Inferior parietal cortex (tissue), 1 donor: ENCODE data around the gene NINJ2.
"Not testable (repeated sequence)": the region's sequence is repeated elsewhere in the genome, so short reads cannot be mapped to it uniquely, and the experiment has no call there.

Source experiments
- DNase-seq: peaks from one replicate; pipeline ENCODE4 v3.0.0-alpha.2; 2016; ENCODE audit errors: extremely low spot score

Gene NINJ2

DNA sequence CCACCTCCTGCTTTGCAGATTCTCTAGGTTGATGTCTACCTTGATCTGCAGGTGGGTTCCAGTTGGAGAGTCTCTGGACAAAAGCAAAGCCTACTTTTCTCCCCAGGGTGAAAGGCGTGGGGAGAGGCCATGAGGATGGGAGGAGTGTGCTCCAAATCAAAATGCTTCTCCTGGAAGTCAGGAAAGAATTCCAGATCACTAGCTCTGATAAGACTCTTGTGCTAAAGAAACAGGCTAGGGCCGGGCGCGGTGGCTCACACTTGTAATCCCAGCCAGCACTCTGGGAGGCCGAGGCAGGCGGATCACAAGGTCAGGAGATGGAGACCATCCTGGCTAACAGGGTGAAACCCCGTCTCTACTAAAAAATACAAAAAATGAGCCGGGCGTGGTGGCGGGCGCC lies 21.9 kb downstream of the NINJ2 start:
- DNase-seq = not testable (repeated sequence)

DNA sequence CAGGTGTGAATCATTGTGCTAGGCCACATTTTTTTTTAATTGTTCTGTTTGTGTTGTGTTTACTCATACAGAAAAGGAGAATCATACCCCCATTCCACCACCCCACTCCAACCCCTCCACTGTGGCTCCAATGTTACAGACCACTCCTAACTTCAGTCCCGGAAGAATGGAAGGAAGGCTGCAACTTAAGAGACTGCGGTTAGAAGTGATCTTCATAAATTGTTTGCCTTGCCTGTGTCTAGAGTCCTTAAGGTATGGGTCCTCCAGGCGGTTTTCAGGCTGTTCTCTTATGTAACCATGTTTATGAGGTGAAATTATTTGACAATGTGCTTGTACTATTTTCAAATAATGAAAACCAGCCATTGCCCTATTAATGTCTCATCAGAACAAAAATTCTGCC lies 22.5 kb downstream of the NINJ2 start:
- no peak for DNase-seq

DNA sequence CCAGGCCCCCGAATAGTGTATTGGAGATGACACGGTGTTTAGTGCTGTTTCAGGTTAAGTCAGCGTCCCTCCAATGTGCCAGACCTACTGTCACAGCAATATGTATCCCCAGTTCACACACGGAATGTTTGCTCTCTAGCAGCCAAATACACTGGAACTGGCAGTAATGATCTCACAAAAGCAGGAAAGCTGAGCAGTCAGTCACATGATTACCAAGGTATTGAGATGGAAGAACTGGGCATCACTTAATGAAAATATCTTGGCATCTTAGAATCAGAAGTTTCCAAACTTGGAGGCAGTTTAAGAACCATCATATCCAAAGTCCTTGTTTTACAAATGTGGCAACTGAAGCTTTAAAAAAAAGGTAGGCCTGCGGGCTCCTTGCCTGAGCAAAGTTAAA lies 23.3 kb downstream of the NINJ2 start:
- no peak for DNase-seq

DNA sequence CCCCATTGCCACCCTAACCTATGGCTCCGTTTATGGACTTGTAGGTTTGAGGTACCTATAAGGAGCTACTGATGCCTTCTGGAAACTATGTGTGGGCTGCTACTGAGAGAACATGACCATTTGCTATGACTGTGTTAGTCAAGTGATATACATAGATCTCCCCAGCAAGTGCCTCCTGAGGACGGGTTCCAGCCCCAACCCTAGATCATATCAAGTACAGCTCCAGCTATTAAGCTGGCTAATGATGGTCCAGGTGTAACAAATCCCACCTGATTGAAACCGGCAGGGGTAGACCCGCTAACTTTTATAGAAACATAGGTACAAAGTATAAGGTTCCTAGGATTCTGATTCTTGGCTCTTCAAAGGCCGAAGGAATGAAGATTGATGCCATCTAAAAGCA lies 23.7 kb downstream of the NINJ2 start:
- no peak for DNase-seq

DNA sequence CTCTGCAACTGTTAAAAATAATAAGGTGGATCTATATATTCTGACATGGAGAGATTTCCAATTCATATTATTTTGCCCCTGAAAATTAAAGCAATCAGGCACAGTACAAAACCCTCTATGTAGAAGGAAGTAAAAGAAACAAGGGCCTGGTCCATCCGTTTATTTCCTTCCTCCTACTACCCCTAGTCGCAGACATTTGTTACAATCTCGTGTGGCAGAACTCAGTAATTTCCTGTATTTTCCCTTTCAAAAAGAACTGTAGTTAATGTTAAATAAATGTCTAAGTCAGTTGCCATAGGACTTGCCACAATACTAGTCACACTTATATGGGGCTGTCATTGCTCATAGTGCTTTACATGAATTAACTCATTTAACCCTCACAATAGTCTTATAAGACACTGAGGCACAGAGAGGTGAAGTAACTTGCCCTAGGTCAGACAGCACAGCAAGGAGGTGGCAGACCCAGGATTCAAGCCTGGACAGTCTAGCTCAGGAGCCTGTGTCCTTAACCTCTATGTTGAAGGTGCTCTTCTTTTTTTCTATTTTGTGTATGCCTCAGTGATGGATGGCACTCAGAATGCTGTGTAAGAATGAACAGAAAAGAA lies 24.2 kb downstream of the NINJ2 start:
- DNase-seq = no peak

DNA sequence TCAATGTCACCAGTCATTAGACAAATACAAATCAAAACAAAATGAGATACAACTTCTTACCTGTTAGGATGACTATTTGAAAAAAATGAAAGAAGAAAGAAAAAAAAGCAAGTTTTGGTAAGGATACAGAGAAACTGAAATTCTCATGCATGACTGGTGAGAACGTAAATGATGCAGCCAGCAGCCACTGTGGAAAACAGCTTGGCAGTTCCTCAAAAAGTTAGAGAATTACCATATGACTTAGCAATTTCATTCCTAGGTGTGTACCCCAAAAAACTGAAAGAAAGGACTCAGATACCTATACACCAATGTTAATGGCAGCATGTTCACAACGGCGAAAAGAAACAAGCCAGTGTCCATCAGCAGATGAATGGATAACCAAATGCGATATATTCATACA lies 26.6 kb downstream of the NINJ2 start:
- DNase-seq = no peak

DNA sequence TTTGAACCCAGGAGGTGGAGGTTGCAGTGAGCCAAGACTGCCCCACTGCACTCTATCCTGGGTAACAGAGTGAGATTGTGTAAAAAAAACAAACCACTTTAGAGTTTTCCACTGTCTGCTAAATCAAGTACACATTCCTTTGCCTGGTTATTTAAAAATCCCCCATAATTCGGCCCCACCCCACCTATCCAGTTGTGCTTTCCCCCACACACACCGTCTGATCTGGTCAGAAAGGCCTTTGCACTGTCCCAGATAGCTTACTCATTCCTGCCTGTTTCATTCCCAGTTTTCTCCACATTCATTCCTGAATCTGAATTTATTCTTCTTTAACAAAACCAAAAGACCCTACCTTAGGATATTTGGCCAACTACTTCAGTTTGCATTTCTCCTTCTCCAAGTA lies 29.5 kb downstream of the NINJ2 start:
- DNase-seq = no peak

DNA sequence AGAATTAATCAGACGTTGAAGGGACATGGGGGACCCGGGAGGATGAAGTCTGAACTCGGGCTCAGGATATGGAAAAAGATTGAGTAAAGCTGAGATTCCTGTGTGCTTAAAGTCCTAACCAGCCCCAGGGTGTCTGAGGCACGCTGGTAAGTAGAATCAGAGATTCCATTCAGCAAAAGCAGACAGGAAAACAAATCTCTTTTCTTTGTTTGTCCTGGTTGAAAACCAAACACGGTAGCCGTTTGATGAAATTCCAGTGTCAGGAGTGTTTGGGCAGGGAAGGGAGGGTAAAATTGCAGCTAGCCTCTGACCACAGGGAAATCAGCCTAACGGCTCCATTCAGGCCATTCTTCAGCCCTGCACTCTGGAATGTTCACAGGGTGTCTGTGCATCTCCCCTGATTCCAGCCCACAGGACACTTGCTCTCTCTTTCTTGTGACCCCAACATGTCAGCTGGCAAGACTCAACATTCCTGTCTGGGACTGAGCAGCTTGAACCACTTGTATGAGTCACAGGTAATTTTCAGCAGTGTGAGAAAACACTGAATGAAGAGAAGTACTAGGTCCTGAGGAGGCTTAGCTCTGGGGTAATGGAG lies 31.0 kb downstream of the NINJ2 start:
- DNase-seq = no peak

DNA sequence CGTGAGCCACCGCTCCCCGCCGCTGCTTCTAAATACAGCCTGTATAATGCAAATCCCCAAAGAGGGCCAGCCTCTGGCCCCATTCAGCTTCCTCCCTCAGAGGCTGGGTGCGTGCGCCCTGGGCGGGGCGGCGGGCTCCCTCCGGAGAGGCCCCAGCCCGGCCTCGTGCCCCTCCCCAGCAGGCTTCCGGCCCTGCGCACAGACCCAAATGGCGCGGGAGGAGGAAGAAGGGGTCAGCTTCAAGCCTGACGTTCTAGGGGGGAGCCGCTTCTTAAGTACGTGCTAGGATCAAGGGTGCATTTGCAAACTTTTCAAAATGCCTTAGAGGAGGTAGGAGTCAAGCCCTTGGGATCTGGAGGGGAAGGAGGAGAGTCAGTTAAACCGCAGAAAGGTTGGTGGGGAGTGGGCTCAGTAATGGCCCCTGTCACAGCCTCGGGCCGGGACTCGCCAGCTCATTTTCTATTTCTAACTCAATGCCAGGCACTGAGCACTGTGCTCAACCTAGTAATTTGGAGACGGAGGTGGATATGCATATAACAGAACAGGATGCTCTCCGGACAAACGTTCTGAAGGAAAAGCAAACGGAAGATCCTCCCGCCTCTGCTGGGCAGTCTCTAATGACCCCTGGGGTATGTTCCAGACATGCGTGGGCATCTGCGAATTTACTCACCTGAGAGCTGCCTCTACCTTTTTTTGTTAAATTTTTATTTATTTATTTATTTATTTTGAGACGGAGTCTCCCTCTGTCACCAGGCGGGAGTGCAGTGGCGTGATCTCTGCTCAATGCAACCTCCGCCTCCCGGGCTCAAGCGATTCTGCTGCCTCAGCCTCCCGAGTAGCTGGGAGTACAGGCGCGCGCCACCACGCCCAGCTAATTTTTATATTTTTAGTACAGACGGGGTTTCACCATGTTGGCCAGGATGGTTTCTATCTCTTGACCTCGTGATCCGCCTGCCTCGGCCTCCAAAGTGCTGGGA lies 32.3 kb downstream of the NINJ2 start:
- no peak for DNase-seq

DNA sequence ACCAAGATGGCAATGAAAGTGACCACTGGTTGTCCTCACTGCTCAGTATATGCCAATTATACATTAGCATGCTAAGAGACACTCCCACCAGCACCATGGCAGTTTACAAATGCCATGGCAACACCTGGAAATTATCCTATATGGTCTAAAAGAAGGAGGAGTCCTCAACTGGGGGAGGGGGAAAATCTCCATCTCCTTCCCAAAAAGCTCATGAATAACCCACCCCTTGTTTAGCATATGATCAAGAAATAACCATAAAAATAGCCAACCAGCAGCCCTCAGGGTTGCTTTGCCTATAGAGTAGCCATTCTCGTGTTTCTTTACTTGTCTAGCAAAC lies 34.5 kb downstream of the NINJ2 start:
- DNase-seq = not testable (repeated sequence)

DNA sequence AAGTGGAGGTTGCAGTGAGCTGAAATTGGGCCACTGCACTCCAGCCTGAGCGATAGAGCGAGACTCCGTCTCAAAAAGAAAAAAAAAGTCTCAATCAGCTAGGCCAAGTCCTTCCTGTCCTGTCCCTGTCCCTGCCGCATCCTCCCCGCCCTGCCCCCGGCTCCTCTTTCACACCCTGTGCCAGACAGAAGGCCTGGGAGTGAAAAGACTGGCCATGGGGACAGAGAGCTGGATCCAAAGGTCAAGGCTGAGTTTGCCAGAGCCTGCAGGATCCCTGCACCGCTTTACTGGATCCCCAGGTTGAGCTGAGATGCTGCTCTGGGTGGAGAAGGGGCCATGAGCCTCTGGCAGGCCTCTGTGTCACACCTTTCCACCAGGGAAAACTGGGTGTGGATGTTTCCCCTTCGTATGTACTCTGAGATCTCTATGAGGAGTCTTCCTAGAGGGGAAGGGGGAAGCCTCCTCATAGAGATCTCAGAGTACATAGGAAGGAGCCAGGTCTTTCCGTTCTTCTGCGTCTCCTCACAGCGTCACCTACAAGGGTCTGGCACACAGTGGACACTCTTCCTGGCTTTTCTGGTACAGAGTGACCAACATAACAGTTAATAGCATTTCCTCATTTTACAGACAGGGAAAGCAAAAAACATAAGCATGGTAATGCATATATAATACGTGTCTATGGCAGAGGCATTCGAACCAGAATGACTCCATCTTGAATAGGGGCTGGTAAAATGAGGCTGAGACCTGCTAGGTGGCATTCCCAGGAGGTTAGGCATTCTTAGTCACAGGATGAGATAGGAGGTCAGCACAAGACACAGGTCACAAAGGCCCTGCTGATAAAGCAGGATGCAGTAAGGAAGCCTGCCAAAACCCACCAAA lies 35.1 kb downstream of the NINJ2 start:
- DNase-seq = no peak

DNA sequence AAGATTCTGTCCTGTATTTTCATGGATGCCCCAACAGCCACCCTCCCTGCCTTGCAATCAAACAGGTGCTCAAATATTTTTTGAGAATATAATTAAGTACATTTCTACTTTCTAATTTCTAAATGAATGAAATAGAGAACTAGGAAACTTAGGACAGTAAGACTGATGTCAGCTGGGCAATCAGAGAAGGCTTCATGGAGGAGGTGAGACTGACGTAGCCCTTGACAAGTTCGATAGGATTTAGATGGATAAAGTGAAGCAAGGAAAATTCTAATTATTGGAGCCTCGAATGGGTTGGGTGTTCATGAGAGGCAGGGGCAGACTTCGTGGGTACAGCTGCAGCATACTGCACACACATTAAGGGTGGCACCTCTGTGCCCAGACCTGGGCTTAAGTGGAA lies 36.0 kb downstream of the NINJ2 start:
- DNase-seq = no peak

DNA sequence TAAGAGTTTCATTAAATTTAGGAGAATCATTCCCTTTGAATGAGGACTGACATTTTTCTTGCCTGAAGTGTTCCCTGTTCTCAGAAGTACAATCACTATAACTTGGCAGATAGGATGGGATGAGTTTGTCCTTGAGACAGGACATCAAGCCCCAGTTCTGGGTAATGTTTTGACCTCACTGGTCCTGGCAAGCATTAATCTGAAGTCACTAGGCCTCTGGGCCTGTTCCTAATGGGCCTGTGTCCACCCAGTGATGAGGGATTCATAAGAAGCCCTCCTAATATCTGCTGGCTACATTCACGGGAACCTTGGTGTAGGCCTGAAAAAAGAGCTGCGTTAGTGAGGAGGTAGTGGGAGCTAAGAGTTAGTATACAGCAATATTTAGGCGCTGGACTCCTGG lies 37.2 kb downstream of the NINJ2 start:
- DNase-seq = no peak

DNA sequence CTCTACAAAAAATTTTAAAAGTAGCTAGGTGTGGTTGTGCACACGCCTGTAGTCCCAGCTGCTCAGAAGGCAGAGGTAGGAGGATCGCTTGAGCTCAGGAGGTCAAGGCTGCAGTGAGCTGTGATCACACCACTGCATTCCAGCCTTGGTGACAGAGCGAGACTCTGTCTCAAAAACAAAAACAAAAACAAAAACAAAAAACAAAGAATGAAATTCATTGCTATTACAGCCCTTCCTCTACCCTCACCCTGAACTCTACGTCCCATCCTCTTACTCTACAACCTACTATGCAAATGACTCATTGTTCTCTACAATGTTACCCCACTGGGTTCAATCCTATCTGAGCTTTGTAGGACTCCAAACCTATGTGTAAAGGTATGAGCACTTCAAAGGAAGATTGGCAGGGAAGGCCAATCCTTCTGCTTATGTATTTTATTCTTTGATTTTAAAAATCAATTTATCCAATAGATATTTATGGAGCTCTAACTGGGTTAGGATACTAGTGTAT lies 39.3 kb downstream of the NINJ2 start:
- no peak for DNase-seq

DNA sequence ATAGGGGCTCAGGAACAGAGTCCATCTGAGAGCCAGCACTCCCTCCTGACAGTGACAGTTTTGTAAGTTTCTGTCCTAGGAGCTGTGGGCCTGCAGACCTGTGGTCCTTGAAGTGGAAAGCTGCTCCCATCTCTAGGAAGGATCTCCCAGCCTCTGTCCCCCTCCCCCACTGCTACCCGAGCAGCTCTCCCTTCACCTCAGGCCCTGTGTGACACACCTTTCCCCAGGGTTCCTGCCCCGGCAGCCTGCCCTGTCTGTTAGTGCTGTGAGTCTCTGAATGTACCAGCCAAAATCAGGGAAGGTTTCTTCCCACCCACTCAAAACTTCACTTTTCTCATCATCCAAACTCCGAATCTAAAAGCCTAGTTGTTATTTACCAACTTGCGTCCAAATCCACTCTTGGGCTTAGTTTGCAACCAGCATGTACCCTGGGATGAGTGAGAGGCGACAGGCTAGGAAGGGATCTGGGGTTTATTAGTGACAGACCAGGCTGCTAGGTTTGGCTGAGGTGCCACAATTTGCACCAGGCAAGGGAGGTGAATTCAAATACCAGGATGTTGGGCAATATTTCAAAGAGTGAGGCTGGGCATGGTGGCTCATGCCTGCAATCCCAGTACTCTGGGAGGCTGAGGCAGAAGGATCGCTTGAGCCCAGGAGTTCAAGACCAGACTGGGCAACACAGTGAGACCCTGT lies 39.9 kb downstream of the NINJ2 start:
- no peak for DNase-seq

DNA sequence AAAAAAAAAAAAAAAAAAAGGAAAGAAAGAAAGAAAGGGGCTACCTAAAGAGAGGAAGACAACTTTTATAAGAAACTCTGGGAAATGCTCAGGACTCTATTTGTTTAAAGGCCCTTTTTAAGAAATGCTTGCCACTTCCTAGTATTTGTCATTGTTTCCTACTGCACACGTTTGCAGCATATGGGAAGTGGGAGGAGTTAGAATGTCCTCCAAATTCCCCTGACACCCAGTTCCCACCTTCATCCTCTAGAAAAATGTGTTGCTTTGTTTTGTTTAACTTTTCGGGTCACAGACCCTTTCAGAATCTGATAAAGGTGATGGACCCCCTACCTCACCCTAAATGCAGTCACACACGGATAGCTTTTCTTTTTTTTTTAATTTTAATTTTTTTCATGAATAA lies 40.8 kb downstream of the NINJ2 start:
- DNase-seq = no peak

DNA sequence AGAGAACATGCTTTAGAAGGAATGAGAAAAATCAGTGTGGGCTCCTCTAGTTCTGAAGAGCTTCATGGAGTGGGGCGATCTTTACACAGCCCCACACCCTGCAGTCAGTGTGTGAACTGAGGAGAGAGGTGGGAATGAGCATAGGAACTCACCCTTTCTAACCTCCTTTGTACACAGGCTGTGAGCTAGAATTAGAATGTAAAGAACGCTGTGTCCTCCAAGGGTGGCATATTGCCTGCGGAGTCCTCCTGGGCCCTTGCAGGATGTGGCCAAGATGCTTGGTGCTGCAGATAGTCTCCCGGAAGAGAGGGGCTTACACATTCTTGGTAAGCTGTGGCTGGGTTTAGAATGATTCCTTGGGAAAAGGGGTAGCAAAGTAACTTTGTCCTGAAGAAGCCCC lies 43.9 kb downstream of the NINJ2 start:
- DNase-seq = no peak

DNA sequence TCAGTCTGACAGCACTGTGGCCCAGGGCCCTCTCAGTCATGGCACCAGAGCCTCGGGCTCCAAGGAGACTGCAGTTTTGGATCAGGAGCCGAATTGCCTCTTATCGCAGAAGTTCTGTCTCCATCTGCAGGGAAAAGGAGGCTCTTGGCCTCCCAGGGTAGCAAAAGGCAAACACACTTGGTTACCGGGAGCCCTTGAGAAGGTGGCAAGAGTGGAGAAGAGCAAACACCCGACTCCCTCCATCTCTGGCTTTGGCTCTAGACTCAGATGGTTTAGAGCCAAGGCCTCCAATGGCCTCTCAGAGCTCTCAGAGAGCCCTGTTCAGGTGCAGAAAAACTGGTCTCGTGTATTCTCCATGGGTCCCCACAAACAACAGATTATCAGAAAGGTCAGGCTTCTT lies 44.6 kb downstream of the NINJ2 start:
- no peak for DNase-seq

DNA sequence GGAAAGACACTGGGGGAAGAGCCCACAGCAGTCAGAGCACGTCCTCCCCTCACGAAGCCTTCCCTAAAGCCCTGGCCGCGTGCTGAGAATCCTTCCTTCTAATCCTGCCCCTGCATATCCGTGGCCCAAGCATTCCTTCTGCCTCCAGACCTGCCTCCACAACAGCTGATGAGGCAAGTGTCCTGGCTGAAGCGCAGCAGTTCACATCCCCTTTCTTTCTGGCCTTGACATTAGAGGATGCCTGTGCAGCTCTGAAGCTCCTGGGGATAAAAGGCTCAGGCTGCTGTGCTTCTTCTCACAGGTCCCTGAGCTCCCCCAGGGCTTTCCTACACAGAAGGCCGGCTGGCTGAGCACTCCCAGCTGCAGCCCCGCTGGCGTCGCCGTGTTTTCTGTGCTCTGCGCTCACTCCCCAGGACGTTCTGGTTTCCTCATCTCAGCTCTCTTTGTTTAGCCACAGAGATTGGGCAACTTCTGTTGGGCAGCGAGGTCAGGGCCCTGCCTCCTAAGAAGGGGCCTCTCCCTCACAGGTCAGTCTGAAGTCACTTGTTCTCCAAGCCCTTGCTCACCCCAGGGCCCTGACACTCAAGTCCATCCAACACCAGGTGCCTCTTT lies 45.8 kb downstream of the NINJ2 start:
- no peak for DNase-seq

DNA sequence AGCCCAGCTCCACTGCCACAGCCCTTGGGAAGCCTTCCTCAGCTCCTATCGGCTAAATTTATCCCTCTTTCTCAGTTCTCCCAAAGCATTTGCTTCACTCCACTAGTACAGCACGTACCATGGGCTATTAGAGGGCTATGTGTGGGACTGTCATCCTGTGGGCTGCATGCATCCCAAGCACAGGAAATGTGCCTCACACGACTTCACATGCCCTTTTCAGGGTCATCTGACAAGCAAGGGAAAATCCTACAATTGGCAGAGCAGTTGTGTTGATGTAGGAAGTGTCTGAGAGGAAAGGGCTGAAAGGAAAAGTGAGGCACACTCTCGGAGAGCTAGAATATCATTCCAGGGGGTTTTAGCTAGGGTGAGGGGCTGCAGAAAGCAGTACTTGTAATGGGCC lies 47.6 kb downstream of the NINJ2 start:
- DNase-seq = no peak
